H1 (cell line): ENCODE measurements around the gene HABP4. TPM values are rescaled to one million over a fixed set of nuclear protein-coding genes. Genes with fewer than 3 reads are reported as not detected.
A peak's percentile ranks its signal among the peaks of the same experiment; 100 is the strongest.

Source experiments
- CTCF ChIA-PET: fragments of 300-600 bp; sonication (Branson Sonifier 250); formaldehyde crosslinking; loops from one replicate; lab custom pipeline; 2021; ENCODE audit not compliant: partially characterized antibody; lab: Charles Lee
- POLR2A ChIA-PET: fragments of 300-600 bp; sonication (Branson Sonifier 250); formaldehyde crosslinking; loops from one replicate; lab custom pipeline; 2021; ENCODE audit warnings: inconsistent platforms; ENCODE audit not compliant: partially characterized antibody; lab: Charles Lee
- DNase-seq, 2 experiments: peaks; one replicate each; pipeline versions ENCODE4 v3.0.0 to v3.0.0-alpha.2; 2010 to 2022; ENCODE audit warnings: low spot score in 2 of 2, low read depth in 1 of 2, mixed read lengths in 1 of 2
- FAIRE-seq: peaks from 2 replicates; lab custom pipeline; 2011; peaks lifted over from hg19 to GRCh38; lab: Jason Lieb, UNC
- H2AFZ ChIP-seq: 2 replicates; pipeline ENCODE4 v1.8.1; 2012; ENCODE audit warnings: low read length, inconsistent platforms
- H2AK5ac ChIP-seq: 2 replicates; pipeline ENCODE4 v1.6.1; 2013; ENCODE audit warnings: low read depth, low read length
- H2BK120ac ChIP-seq: replicated peaks from 2 replicates; pipeline ENCODE3; 2013; ENCODE audit warnings: low read depth, low read length, inconsistent platforms
- H2BK12ac ChIP-seq: 2 replicates; pipeline ENCODE4 v1.6.1; 2013; ENCODE audit warnings: low read depth, low read length
- H2BK15ac ChIP-seq: 2 replicates; pipeline ENCODE4 v1.6.1; 2013; ENCODE audit warnings: low read length
- H2BK20ac ChIP-seq: 2 replicates; pipeline ENCODE4 v1.6.1; 2013; ENCODE audit warnings: low read length
- H2BK5ac ChIP-seq: 2 replicates; pipeline ENCODE4 v1.6.1; 2013; ENCODE audit warnings: low read depth, low read length
- H3K14ac ChIP-seq: 2 replicates; pipeline ENCODE4 v1.6.1; 2013; ENCODE audit warnings: inconsistent platforms; ENCODE audit not compliant: insufficient read length
- H3K18ac ChIP-seq: 2 replicates; pipeline ENCODE4 v1.6.1; 2013; ENCODE audit warnings: low read length; ENCODE audit errors: extremely low read depth
- H3K23ac ChIP-seq: 2 replicates; pipeline ENCODE4 v1.6.1; 2013; ENCODE audit warnings: inconsistent platforms; ENCODE audit not compliant: insufficient read length
- H3K23me2 ChIP-seq: 2 replicates; pipeline ENCODE4 v1.6.1; 2013; ENCODE audit warnings: low read depth, low read length
- H3K27ac ChIP-seq: 2 replicates; pipeline ENCODE4 v1.6.1; 2011; ENCODE audit warnings: low read depth, low read length, inconsistent platforms
- H3K27me3 ChIP-seq, 4 experiments: replicated peaks in 1 of 4; 1 replicate in 1 of 4; 2 replicates in 3 of 4; pipeline versions ENCODE4 v1.6.1 to v1.8.1; 2011 to 2013; ENCODE audit warnings: low read length in 3 of 4, mild to moderate bottlenecking in 3 of 4, inconsistent platforms in 2 of 4, mixed read lengths in 2 of 4, moderate library complexity in 1 of 4; ENCODE audit not compliant: control insufficient read depth in 3 of 4, insufficient read depth in 3 of 4; ENCODE audit errors: extremely low read depth in 1 of 4
- H3K36me3 ChIP-seq, 4 experiments: 2 replicates each; pipeline versions ENCODE4 v1.6.1 to v1.8.1; 2011 to 2013; ENCODE audit warnings: mild to moderate bottlenecking in 4 of 4, low read length in 3 of 4, moderate library complexity in 2 of 4, control low read depth in 1 of 4, inconsistent platforms in 1 of 4; ENCODE audit not compliant: insufficient read depth in 4 of 4, control insufficient read depth in 2 of 4
- H3K4ac ChIP-seq: replicated peaks from 2 replicates; pipeline ENCODE3; 2013; ENCODE audit warnings: low read length, low read depth, mixed read lengths, inconsistent platforms; ENCODE audit not compliant: insufficient read length
- H3K4me1 ChIP-seq, 4 experiments: replicated peaks in 1 of 4; 1 replicate in 1 of 4; 2 replicates in 3 of 4; pipeline versions ENCODE4 v1.6.1 to v1.8.1; 2011 to 2013; ENCODE audit warnings: low read length in 3 of 4, inconsistent platforms in 2 of 4, mixed read lengths in 1 of 4; ENCODE audit not compliant: insufficient read depth in 4 of 4, control insufficient read depth in 3 of 4
- H3K4me2 ChIP-seq, 2 experiments: 2 replicates each; pipeline versions ENCODE4 v1.6.1 to v1.8.1; 2011 to 2013; ENCODE audit warnings: low read depth in 2 of 2, low read length in 2 of 2, control low read depth in 1 of 2, inconsistent platforms in 1 of 2, mild to moderate bottlenecking in 1 of 2; ENCODE audit not compliant: insufficient read depth in 1 of 2
- H3K4me3 ChIP-seq, 4 experiments: fragments of 200-600, 300-600 bp in 1 of 4; sonication (generic), shearing (Covaris generic), sonication (Bioruptor Twin) in 1 of 4; 2 replicates each; pipeline versions ENCODE4 v1.5.1 to v1.8.1; 2011 to 2016; ENCODE audit warnings: low read length in 4 of 4, low read depth in 3 of 4, control low read depth in 2 of 4, inconsistent platforms in 2 of 4, mild to moderate bottlenecking in 2 of 4, mixed read lengths in 1 of 4, moderate library complexity in 1 of 4; ENCODE audit not compliant: insufficient read depth in 2 of 4; ENCODE audit errors: extremely low read depth in 1 of 4
- H3K56ac ChIP-seq: replicated peaks from 2 replicates; pipeline ENCODE3; 2013; ENCODE audit warnings: low read depth, mild to moderate bottlenecking, mixed read lengths, low read length, inconsistent platforms; ENCODE audit not compliant: insufficient read length
- H3K79me1 ChIP-seq: 2 replicates; pipeline ENCODE4 v1.6.1; 2013; ENCODE audit warnings: low read depth, low read length, control low read depth
- H3K79me2 ChIP-seq, 2 experiments: 2 replicates each; pipeline versions ENCODE4 v1.6.1 to v1.8.1; 2012 to 2013; ENCODE audit warnings: low read length in 2 of 2, mild to moderate bottlenecking in 2 of 2, inconsistent platforms in 1 of 2; ENCODE audit not compliant: insufficient read depth in 2 of 2, control insufficient read depth in 1 of 2
- H3K9ac ChIP-seq, 4 experiments: replicated peaks in 1 of 4; 1 replicate in 1 of 4; 2 replicates in 3 of 4; pipeline versions ENCODE4 v1.6.1 to v1.8.1; 2011 to 2013; ENCODE audit warnings: low read depth in 3 of 4, low read length in 3 of 4, control low read depth in 2 of 4, mild to moderate bottlenecking in 2 of 4, moderate library complexity in 2 of 4, inconsistent platforms in 1 of 4; ENCODE audit errors: extremely low read depth in 1 of 4
- H3K9me3 ChIP-seq, 2 experiments: 2 replicates each; pipeline versions ENCODE4 v1.6.1 to v1.8.1; 2012 to 2013; ENCODE audit warnings: mild to moderate bottlenecking in 2 of 2, moderate library complexity in 2 of 2, control low read depth in 1 of 2, inconsistent platforms in 1 of 2, low read depth in 1 of 2, low read length in 1 of 2, mixed read lengths in 1 of 2; ENCODE audit not compliant: insufficient read depth in 2 of 2
- H4K20me1 ChIP-seq, 2 experiments: replicated peaks in 1 of 2; 2 replicates each; pipeline versions ENCODE3 to v1.8.1; 2011 to 2013; ENCODE audit warnings: inconsistent platforms in 2 of 2, low read length in 2 of 2, mild to moderate bottlenecking in 1 of 2; ENCODE audit not compliant: insufficient read depth in 2 of 2, control insufficient read depth in 1 of 2
- H4K5ac ChIP-seq: 2 replicates; pipeline ENCODE4 v1.6.1; 2013; ENCODE audit warnings: low read length, low read depth, mixed read lengths, inconsistent platforms; ENCODE audit not compliant: insufficient read length
- H4K8ac ChIP-seq: 2 replicates; pipeline ENCODE4 v1.8.0; 2013; ENCODE audit warnings: mild to moderate bottlenecking, moderate library complexity, low read length, inconsistent platforms; ENCODE audit not compliant: insufficient read depth; ENCODE audit errors: extremely low read depth
- H4K91ac ChIP-seq: replicated peaks from 2 replicates; pipeline ENCODE3; 2013; ENCODE audit warnings: low read length, mixed read lengths, inconsistent platforms; ENCODE audit not compliant: insufficient read length
- ASH2L ChIP-seq: fragments of 200-600, 300-600 bp; sonication (generic); IDR thresholded peaks from one replicate; pipeline ENCODE4 v1.7.1; 2017; ENCODE audit warnings: low read length
- CTCF ChIP-seq, 3 experiments: IDR thresholded peaks; 1 replicate in 2 of 3; 2 replicates in 1 of 3; pipeline versions ENCODE4 v1.5.1 to v1.6.1; 2011; ENCODE audit warnings: low read length in 3 of 3, mild to moderate bottlenecking in 3 of 3, inconsistent platforms in 2 of 3, low read depth in 1 of 3, moderate library complexity in 1 of 3; ENCODE audit not compliant: insufficient read depth in 1 of 3; ENCODE audit errors: control extremely low read depth in 1 of 3
- EGR1 ChIP-seq: IDR thresholded peaks from 2 replicates; pipeline ENCODE4 v1.6.1; 2011; ENCODE audit warnings: low read depth, low read length, borderline replicate concordance
- KDM1A ChIP-seq: fragments of 200-600, 300-600 bp; sonication (generic); IDR thresholded peaks from 2 replicates; pipeline ENCODE4 v1.7.1; 2016; ENCODE audit warnings: mild to moderate bottlenecking, low read length, borderline replicate concordance
- KDM5A ChIP-seq: fragments of 200-600 bp; IDR thresholded peaks from 2 replicates; pipeline ENCODE4 v1.7.1; 2012; ENCODE audit warnings: mild to moderate bottlenecking, low read length, inconsistent platforms, mixed read lengths
- MAFK ChIP-seq: IDR thresholded peaks from 2 replicates; pipeline ENCODE4 v1.6.1; 2012; ENCODE audit warnings: low read depth, mild to moderate bottlenecking, improper control_type of control experiment, low read length
- RAD21 ChIP-seq, 2 experiments: IDR thresholded peaks in 1 of 2; conservative IDR thresholded peaks in 1 of 2; 2 replicates each; pipeline ENCODE4 v1.6.1; 2011; ENCODE audit warnings: low read depth in 2 of 2, low read length in 2 of 2, improper control_type of control experiment in 1 of 2, inconsistent platforms in 1 of 2, mild to moderate bottlenecking in 1 of 2, moderate library complexity in 1 of 2
- TAF1 ChIP-seq: IDR thresholded peaks from 2 replicates; pipeline ENCODE4 v1.6.1; 2011; ENCODE audit warnings: mild to moderate bottlenecking, low read depth, low read length
- ZNF274 ChIP-seq: IDR thresholded peaks from 2 replicates; pipeline ENCODE4 v1.7.0; 2012; ENCODE audit warnings: low read length, borderline replicate concordance; ENCODE audit errors: extremely low read depth
- WGBS, 2 experiments: shearing (Covaris generic) in 1 of 2; methylation state at CpG; one replicate each; pipeline versions ENCODE4 v1.1.6 to v1.1.7; 2013 to 2015; ENCODE audit warnings: low lambda C conversion rate in 2 of 2, mixed read lengths in 2 of 2, inconsistent platforms in 1 of 2, low coverage in 1 of 2, missing lambda C conversion rate in 1 of 2; ENCODE audit not compliant: insufficient replicate concordance in 2 of 2, insufficient coverage in 1 of 2, insufficient read length in 1 of 2; ENCODE audit errors: extremely low coverage in 1 of 2, missing lambda C conversion rate in 1 of 2; 5-methylcytosine and 5-hydroxymethylcytosine counted together
- polyA plus RNA-seq, 7 experiments: library from polyadenylated mRNA; depleted of rRNA in 3 of 7; stranded (reverse) in 5 of 7; unstranded in 2 of 7; fragments of >200 nt in 5 of 7; fragments of 200-250 nt in 2 of 7; gene quantifications; 1 replicate in 5 of 7; 2 replicates in 1 of 7; 4 replicates in 1 of 7; pipeline versions ENCODE4 v1.2.1 to v1.2.3, GENCODE V29; 2011 to 2013; ENCODE audit warnings: missing spikeins in 2 of 7, mixed read lengths in 2 of 7
- total RNA-seq: library from RNA; stranded (reverse); fragmentation: NEBNext Ultra II Directional; extraction: Animal tissue kit (Norgen Biotek cat#: 25700); gene quantifications from 2 replicates; pipeline ENCODE4 v1.2.1, GENCODE V29; 2021

HABP4 gene
- total and polyA plus RNA-seq, 2 of the 8 experiments (the other 6 are each of a cell fraction or from before 2014, with no cell fraction given) = 3.3 to 11.2 TPM

- H3K4ac ChIP-seq = no peak overlapping the region
- no peak overlapping the region for H4K8ac ChIP-seq
- no peak overlapping the region for H3K27ac ChIP-seq
- no peaks in the 10 kb centered on the region for H3K27me3 ChIP-seq
- H4K20me1 ChIP-seq = no peaks in the 10 kb centered on the region
- no peaks in the 10 kb centered on the region for H3K4me1 ChIP-seq
- ChIA-PET CTCF (interaction anchor here (0.7 to 4.3 kb wide), 31 partner anchors 9 to 413 kb away, joined by 3 to 27 read pairs (median 4); partner anchors contain the start of gene PRXL2C), POLR2A (interaction anchor here (0.9 to 1.2 kb wide), 2 partner anchors 9 to 10 kb away, joined by 3 to 4 read pairs; no protein-coding TSS in a partner anchor)
- no peak overlapping the region for H2BK5ac ChIP-seq
- no peak overlapping the region for H3K56ac ChIP-seq
- 75% methylated on average over 5 of the region's 5 CpGs; no CpG with 5 or more reads in 1 of the 2 experiments for WGBS, 2 experiments
- DNase-seq = no peak
- no peak overlapping the region for H3K4me2 ChIP-seq
- H3K23me2 ChIP-seq = no peaks in the 10 kb centered on the region
- H3K23ac ChIP-seq = no peak overlapping the region
- H4K91ac ChIP-seq = no peak overlapping the region
- H2BK12ac ChIP-seq = no peak overlapping the region
- no peak overlapping the region for H2AK5ac ChIP-seq
- H3K36me3 ChIP-seq = no peaks in the 10 kb centered on the region
- no peak overlapping the region for H3K4me3 ChIP-seq
- H2BK20ac ChIP-seq = no peak overlapping the region
- no peaks in the 10 kb centered on the region for H3K79me1 ChIP-seq
- TF ChIP-seq KDM5A (no peak), MAFK (no peak), EGR1 (no peak), ZNF274 (no peak), CTCF (IDR thresholded peaks at IDR 0.05; ENCODE audit: control extremely low read depth in 1 of 3, insufficient read depth in 1 of 3, low read depth in 1 of 3, low read length in 3 of 3) (peak in 2 of 3 experiments; percentile 61 to 70; a peak in 3 of 4 replicates), KDM1A (no peak), RAD21 (IDR thresholded peaks at IDR 0.05 in 1 of 2, conservative IDR thresholded peaks at IDR 0.05 in 1 of 2; ENCODE audit: low read depth in 2 of 2, low read length in 2 of 2) (peak; percentile 70 to 76), TAF1 (no peak), ASH2L (no peak)
- H2AFZ ChIP-seq = no peak overlapping the region
- H2BK15ac ChIP-seq = no peak overlapping the region
- no peak overlapping the region for H4K5ac ChIP-seq
- no peaks in the 10 kb centered on the region for H3K9me3 ChIP-seq
- no peak overlapping the region for H3K9ac ChIP-seq
- no peaks in the 10 kb centered on the region for H3K79me2 ChIP-seq
- H2BK120ac ChIP-seq = no peak overlapping the region
- H3K14ac ChIP-seq = no peak overlapping the region
- H3K18ac ChIP-seq = no peak overlapping the region
- FAIRE-seq = no peak
These were observed 8.0 kb upstream of the HABP4 start for GRCh38 chr9:96441798-96442445.
